H1 (cell line): Measurements from ENCODE around the gene KCTD21. TPM values are rescaled to one million over a fixed set of nuclear protein-coding genes. Genes with fewer than 3 reads are reported as not detected.

ENCODE experiments used
- CTCF ChIA-PET: fragments of 300-600 bp; sonication (Branson Sonifier 250); formaldehyde crosslinking; loops from one replicate; lab custom pipeline; 2021; ENCODE audit not compliant: partially characterized antibody; lab: Charles Lee
- POLR2A ChIA-PET: fragments of 300-600 bp; sonication (Branson Sonifier 250); formaldehyde crosslinking; loops from one replicate; lab custom pipeline; 2021; ENCODE audit warnings: inconsistent platforms; ENCODE audit not compliant: partially characterized antibody; lab: Charles Lee
- DNase-seq, 2 experiments: peaks; one replicate each; pipeline versions ENCODE4 v3.0.0 to v3.0.0-alpha.2; 2010 to 2022; ENCODE audit warnings: low spot score in 2 of 2, low read depth in 1 of 2, mixed read lengths in 1 of 2
- FAIRE-seq: peaks from 2 replicates; lab custom pipeline; 2011; peaks lifted over from hg19 to GRCh38; lab: Jason Lieb, UNC
- H2AFZ ChIP-seq: 2 replicates; pipeline ENCODE4 v1.8.1; 2012; ENCODE audit warnings: low read length, inconsistent platforms
- H2AK5ac ChIP-seq: 2 replicates; pipeline ENCODE4 v1.6.1; 2013; ENCODE audit warnings: low read depth, low read length
- H2BK120ac ChIP-seq: replicated peaks from 2 replicates; pipeline ENCODE3; 2013; ENCODE audit warnings: low read depth, low read length, inconsistent platforms
- H2BK12ac ChIP-seq: 2 replicates; pipeline ENCODE4 v1.6.1; 2013; ENCODE audit warnings: low read depth, low read length
- H2BK15ac ChIP-seq: 2 replicates; pipeline ENCODE4 v1.6.1; 2013; ENCODE audit warnings: low read length
- H2BK20ac ChIP-seq: 2 replicates; pipeline ENCODE4 v1.6.1; 2013; ENCODE audit warnings: low read length
- H2BK5ac ChIP-seq: 2 replicates; pipeline ENCODE4 v1.6.1; 2013; ENCODE audit warnings: low read depth, low read length
- H3K14ac ChIP-seq: 2 replicates; pipeline ENCODE4 v1.6.1; 2013; ENCODE audit warnings: inconsistent platforms; ENCODE audit not compliant: insufficient read length
- H3K18ac ChIP-seq: 2 replicates; pipeline ENCODE4 v1.6.1; 2013; ENCODE audit warnings: low read length; ENCODE audit errors: extremely low read depth
- H3K23ac ChIP-seq: 2 replicates; pipeline ENCODE4 v1.6.1; 2013; ENCODE audit warnings: inconsistent platforms; ENCODE audit not compliant: insufficient read length
- H3K23me2 ChIP-seq: 2 replicates; pipeline ENCODE4 v1.6.1; 2013; ENCODE audit warnings: low read depth, low read length
- H3K27ac ChIP-seq: 2 replicates; pipeline ENCODE4 v1.6.1; 2011; ENCODE audit warnings: low read depth, low read length, inconsistent platforms
- H3K27me3 ChIP-seq, 4 experiments: replicated peaks in 1 of 4; 1 replicate in 1 of 4; 2 replicates in 3 of 4; pipeline versions ENCODE4 v1.6.1 to v1.8.1; 2011 to 2013; ENCODE audit warnings: low read length in 3 of 4, mild to moderate bottlenecking in 3 of 4, inconsistent platforms in 2 of 4, mixed read lengths in 2 of 4, moderate library complexity in 1 of 4; ENCODE audit not compliant: control insufficient read depth in 3 of 4, insufficient read depth in 3 of 4; ENCODE audit errors: extremely low read depth in 1 of 4
- H3K36me3 ChIP-seq, 4 experiments: 2 replicates each; pipeline versions ENCODE4 v1.6.1 to v1.8.1; 2011 to 2013; ENCODE audit warnings: mild to moderate bottlenecking in 4 of 4, low read length in 3 of 4, moderate library complexity in 2 of 4, control low read depth in 1 of 4, inconsistent platforms in 1 of 4; ENCODE audit not compliant: insufficient read depth in 4 of 4, control insufficient read depth in 2 of 4
- H3K4ac ChIP-seq: replicated peaks from 2 replicates; pipeline ENCODE3; 2013; ENCODE audit warnings: low read length, low read depth, mixed read lengths, inconsistent platforms; ENCODE audit not compliant: insufficient read length
- H3K4me1 ChIP-seq, 4 experiments: replicated peaks in 1 of 4; 1 replicate in 1 of 4; 2 replicates in 3 of 4; pipeline versions ENCODE4 v1.6.1 to v1.8.1; 2011 to 2013; ENCODE audit warnings: low read length in 3 of 4, inconsistent platforms in 2 of 4, mixed read lengths in 1 of 4; ENCODE audit not compliant: insufficient read depth in 4 of 4, control insufficient read depth in 3 of 4
- H3K4me2 ChIP-seq, 2 experiments: 2 replicates each; pipeline versions ENCODE4 v1.6.1 to v1.8.1; 2011 to 2013; ENCODE audit warnings: low read depth in 2 of 2, low read length in 2 of 2, control low read depth in 1 of 2, inconsistent platforms in 1 of 2, mild to moderate bottlenecking in 1 of 2; ENCODE audit not compliant: insufficient read depth in 1 of 2
- H3K4me3 ChIP-seq, 4 experiments: fragments of 200-600, 300-600 bp in 1 of 4; sonication (generic), shearing (Covaris generic), sonication (Bioruptor Twin) in 1 of 4; 2 replicates each; pipeline versions ENCODE4 v1.5.1 to v1.8.1; 2011 to 2016; ENCODE audit warnings: low read length in 4 of 4, low read depth in 3 of 4, control low read depth in 2 of 4, inconsistent platforms in 2 of 4, mild to moderate bottlenecking in 2 of 4, mixed read lengths in 1 of 4, moderate library complexity in 1 of 4; ENCODE audit not compliant: insufficient read depth in 2 of 4; ENCODE audit errors: extremely low read depth in 1 of 4
- H3K56ac ChIP-seq: replicated peaks from 2 replicates; pipeline ENCODE3; 2013; ENCODE audit warnings: low read depth, mild to moderate bottlenecking, mixed read lengths, low read length, inconsistent platforms; ENCODE audit not compliant: insufficient read length
- H3K79me1 ChIP-seq: 2 replicates; pipeline ENCODE4 v1.6.1; 2013; ENCODE audit warnings: low read depth, low read length, control low read depth
- H3K79me2 ChIP-seq, 2 experiments: 2 replicates each; pipeline versions ENCODE4 v1.6.1 to v1.8.1; 2012 to 2013; ENCODE audit warnings: low read length in 2 of 2, mild to moderate bottlenecking in 2 of 2, inconsistent platforms in 1 of 2; ENCODE audit not compliant: insufficient read depth in 2 of 2, control insufficient read depth in 1 of 2
- H3K9ac ChIP-seq, 4 experiments: replicated peaks in 1 of 4; 1 replicate in 1 of 4; 2 replicates in 3 of 4; pipeline versions ENCODE4 v1.6.1 to v1.8.1; 2011 to 2013; ENCODE audit warnings: low read depth in 3 of 4, low read length in 3 of 4, control low read depth in 2 of 4, mild to moderate bottlenecking in 2 of 4, moderate library complexity in 2 of 4, inconsistent platforms in 1 of 4; ENCODE audit errors: extremely low read depth in 1 of 4
- H3K9me3 ChIP-seq, 2 experiments: 2 replicates each; pipeline versions ENCODE4 v1.6.1 to v1.8.1; 2012 to 2013; ENCODE audit warnings: mild to moderate bottlenecking in 2 of 2, moderate library complexity in 2 of 2, control low read depth in 1 of 2, inconsistent platforms in 1 of 2, low read depth in 1 of 2, low read length in 1 of 2, mixed read lengths in 1 of 2; ENCODE audit not compliant: insufficient read depth in 2 of 2
- H4K20me1 ChIP-seq, 2 experiments: replicated peaks in 1 of 2; 2 replicates each; pipeline versions ENCODE3 to v1.8.1; 2011 to 2013; ENCODE audit warnings: inconsistent platforms in 2 of 2, low read length in 2 of 2, mild to moderate bottlenecking in 1 of 2; ENCODE audit not compliant: insufficient read depth in 2 of 2, control insufficient read depth in 1 of 2
- H4K5ac ChIP-seq: 2 replicates; pipeline ENCODE4 v1.6.1; 2013; ENCODE audit warnings: low read length, low read depth, mixed read lengths, inconsistent platforms; ENCODE audit not compliant: insufficient read length
- H4K8ac ChIP-seq: 2 replicates; pipeline ENCODE4 v1.8.0; 2013; ENCODE audit warnings: mild to moderate bottlenecking, moderate library complexity, low read length, inconsistent platforms; ENCODE audit not compliant: insufficient read depth; ENCODE audit errors: extremely low read depth
- H4K91ac ChIP-seq: replicated peaks from 2 replicates; pipeline ENCODE3; 2013; ENCODE audit warnings: low read length, mixed read lengths, inconsistent platforms; ENCODE audit not compliant: insufficient read length
- EZH2 ChIP-seq: fragments of 200-600 bp; sonication (generic); IDR thresholded peaks from 2 replicates; pipeline ENCODE4 v1.7.1; 2012; ENCODE audit warnings: low read depth, mild to moderate bottlenecking, moderate library complexity, low read length, inconsistent platforms; ENCODE audit not compliant: severe bottlenecking
- HDAC2 ChIP-seq, 2 experiments: fragments of 300-600 bp in 1 of 2; sonication (generic) in 1 of 2; IDR thresholded peaks; 2 replicates each; pipeline ENCODE4 v1.6.1; 2011 to 2012; ENCODE audit warnings: low read depth in 2 of 2, low read length in 2 of 2, mild to moderate bottlenecking in 2 of 2, moderate library complexity in 2 of 2, borderline replicate concordance in 1 of 2, inconsistent platforms in 1 of 2
- JUND ChIP-seq: IDR thresholded peaks from 2 replicates; pipeline ENCODE4 v1.6.1; 2011; ENCODE audit warnings: mild to moderate bottlenecking, improper control_type of control experiment, low read length
- RAD21 ChIP-seq, 2 experiments: IDR thresholded peaks in 1 of 2; conservative IDR thresholded peaks in 1 of 2; 2 replicates each; pipeline ENCODE4 v1.6.1; 2011; ENCODE audit warnings: low read depth in 2 of 2, low read length in 2 of 2, improper control_type of control experiment in 1 of 2, inconsistent platforms in 1 of 2, mild to moderate bottlenecking in 1 of 2, moderate library complexity in 1 of 2
- RFX5 ChIP-seq: IDR thresholded peaks from 2 replicates; pipeline ENCODE4 v1.6.1; 2011; ENCODE audit warnings: low read depth, low read length, improper control_type of control experiment, borderline replicate concordance
- SIRT6 ChIP-seq: IDR thresholded peaks from one replicate; pipeline ENCODE4 v1.7.1; 2012; ENCODE audit warnings: low read length, inconsistent platforms
- TBP ChIP-seq: IDR thresholded peaks from 2 replicates; pipeline ENCODE4 v1.6.1; 2011; ENCODE audit warnings: low read depth, low read length, improper control_type of control experiment
- WGBS, 2 experiments: shearing (Covaris generic) in 1 of 2; methylation state at CpG; one replicate each; pipeline versions ENCODE4 v1.1.6 to v1.1.7; 2013 to 2015; ENCODE audit warnings: low lambda C conversion rate in 2 of 2, mixed read lengths in 2 of 2, inconsistent platforms in 1 of 2, low coverage in 1 of 2, missing lambda C conversion rate in 1 of 2; ENCODE audit not compliant: insufficient replicate concordance in 2 of 2, insufficient coverage in 1 of 2, insufficient read length in 1 of 2; ENCODE audit errors: extremely low coverage in 1 of 2, missing lambda C conversion rate in 1 of 2; 5-methylcytosine and 5-hydroxymethylcytosine counted together
- polyA plus RNA-seq, 7 experiments: library from polyadenylated mRNA; depleted of rRNA in 3 of 7; stranded (reverse) in 5 of 7; unstranded in 2 of 7; fragments of >200 nt in 5 of 7; fragments of 200-250 nt in 2 of 7; gene quantifications; 1 replicate in 5 of 7; 2 replicates in 1 of 7; 4 replicates in 1 of 7; pipeline versions ENCODE4 v1.2.1 to v1.2.3, GENCODE V29; 2011 to 2013; ENCODE audit warnings: missing spikeins in 2 of 7, mixed read lengths in 2 of 7
- total RNA-seq: library from RNA; stranded (reverse); fragmentation: NEBNext Ultra II Directional; extraction: Animal tissue kit (Norgen Biotek cat#: 25700); gene quantifications from 2 replicates; pipeline ENCODE4 v1.2.1, GENCODE V29; 2021

KCTD21 gene
- total and polyA plus RNA-seq, 2 of the 8 experiments (the other 6 are each of a cell fraction or from before 2014, with no cell fraction given), result 3.2 to 4.1 TPM

- H3K27ac ChIP-seq, result no peak overlapping the region
- H3K23me2 ChIP-seq, result peaks cover 2% of the 10 kb centered on the region; the same call in 1 of the 2 replicates
- no peaks in the 10 kb centered on the region for H3K9me3 ChIP-seq
- no peak overlapping the region for H3K23ac ChIP-seq
- DNase-seq, result no peak
- no peak for FAIRE-seq
- WGBS, 2 experiments, result 93% methylated on average over 1 of the region's 1 CpG; no CpG with 5 or more reads in 1 of the 2 experiments
- H2BK120ac ChIP-seq, result no peak overlapping the region
- ChIA-PET CTCF (interaction anchor here (0.7 kb wide), 1 partner anchor 268 kb away, joined by 3 read pairs; no protein-coding TSS in a partner anchor), POLR2A (interaction anchor here (0.8 to 1.2 kb wide), 3 partner anchors 9 to 43 kb away, joined by 3 read pairs; partner anchors contain the start of genes KCTD21 and USP35)
- H3K4me2 ChIP-seq, result no peak overlapping the region
- H2BK15ac ChIP-seq, result no peak overlapping the region
- H2AK5ac ChIP-seq, result no peak overlapping the region
- no peak overlapping the region for H3K9ac ChIP-seq
- no peak overlapping the region for H2BK20ac ChIP-seq
- no peak overlapping the region for H2BK5ac ChIP-seq
- no peaks in the 10 kb centered on the region for H4K20me1 ChIP-seq
- no peaks in the 10 kb centered on the region for H3K79me1 ChIP-seq
- H4K5ac ChIP-seq, result no peak overlapping the region
- no peak overlapping the region for H3K56ac ChIP-seq
- no peak overlapping the region for H4K91ac ChIP-seq
- H3K4me3 ChIP-seq, result no peak overlapping the region
- no peak overlapping the region for H3K4ac ChIP-seq
- H3K27me3 ChIP-seq, result no peaks in the 10 kb centered on the region
- no peak overlapping the region for H4K8ac ChIP-seq
- H3K18ac ChIP-seq, result no peak overlapping the region
- H2AFZ ChIP-seq, result no peak overlapping the region
- H2BK12ac ChIP-seq, result no peak overlapping the region
- no peaks in the 10 kb centered on the region for H3K79me2 ChIP-seq
- H3K14ac ChIP-seq, result no peak overlapping the region
- H3K36me3 ChIP-seq, result no peaks in the 10 kb centered on the region
- peaks cover 0 to 6% (median 0%) of the 10 kb centered on the region in 4 experiments; a peak in 3 of 7 replicates for H3K4me1 ChIP-seq
- TF ChIP-seq SIRT6, result no peak
- TF ChIP-seq EZH2, result no peak
- TF ChIP-seq JUND, result no peak
- TF ChIP-seq RAD21 (IDR thresholded peaks at IDR 0.05 in 1 of 2, conservative IDR thresholded peaks at IDR 0.05 in 1 of 2; ENCODE audit: low read depth in 2 of 2, low read length in 2 of 2), result no peak
- TF ChIP-seq RFX5, result no peak
- no peak for TF ChIP-seq HDAC2 (IDR thresholded peaks at IDR 0.05; ENCODE audit: borderline replicate concordance in 1 of 2, low read depth in 2 of 2, low read length in 2 of 2)
- no peak for TF ChIP-seq TBP
These were observed 42.9 kb downstream of the KCTD21 start for GRCh38 chr11:78145511-78146025.
